ENCODE measurements around the gene KLHL41. TPM values are rescaled to one million over a fixed set of nuclear protein-coding genes. Genes with fewer than 3 reads are reported as not detected.
"Not testable (repeated sequence)": the region's sequence is repeated elsewhere in the genome, so short reads cannot be mapped to it uniquely, and the experiment has no call there.

The KLHL41 gene
- polyA plus RNA-seq, 1 experiment, result 0.15 TPM

- ChIA-PET POLR2A (no interaction called here), CTCF (no interaction called here)
- Histone ChIP-seq H3K4me3 (ENCODE audit: low read depth, low read length) (no peak overlapping the region), H3K27me3 (ENCODE audit: control insufficient read depth, insufficient read depth, low read length) (no peaks in the 10 kb centered on the region), H3K36me3 (ENCODE audit: control insufficient read depth, insufficient read depth, low read length) (peaks cover 1% of the 10 kb centered on the region; the same call in 1 of the 2 replicates)
- no peak for TF ChIP-seq CTCF (IDR thresholded peaks at IDR 0.05; ENCODE audit: insufficient read depth, low read depth, low read length)
- no peak for DNase-seq (ENCODE audit: low read depth)
These were observed 15.9 kb downstream of the KLHL41 start for GRCh38 chr2:169525434-169525833.

- Histone ChIP-seq H3K4me3 (ENCODE audit: low read depth, low read length) (no peak overlapping the region), H3K27me3 (ENCODE audit: control insufficient read depth, insufficient read depth, low read length) (no peaks in the 10 kb centered on the region), H3K36me3 (ENCODE audit: control insufficient read depth, insufficient read depth, low read length) (peaks cover 1% of the 10 kb centered on the region; the same call in 1 of the 2 replicates)
- ChIA-PET POLR2A (no interaction called here), CTCF (no interaction called here)
- no peak for DNase-seq (ENCODE audit: low read depth)
- TF ChIP-seq CTCF (IDR thresholded peaks at IDR 0.05; ENCODE audit: insufficient read depth, low read depth, low read length), result no peak
These were observed 16.9 kb downstream of the KLHL41 start for GRCh38 chr2:169526451-169526850.

- H3K27me3 ChIP-seq (ENCODE audit: control insufficient read depth, insufficient read depth, low read length), result no peaks in the 10 kb centered on the region
- peak; percentile 86 for TF ChIP-seq CTCF (IDR thresholded peaks at IDR 0.05; ENCODE audit: insufficient read depth, low read depth, low read length)
- ChIA-PET CTCF (interaction anchor here (0.6 to 1.7 kb wide), 15 partner anchors 11 to 402 kb away, joined by 3 to 5 read pairs (median 3); no protein-coding TSS in a partner anchor), POLR2A (no interaction called here)
- no peak for DNase-seq (ENCODE audit: low read depth)
- H3K4me3 ChIP-seq (ENCODE audit: low read depth, low read length), result no peak overlapping the region
- peaks cover 1% of the 10 kb centered on the region; the same call in 1 of the 2 replicates for H3K36me3 ChIP-seq (ENCODE audit: control insufficient read depth, insufficient read depth, low read length)
These were observed 18.8 kb downstream of the KLHL41 start for GRCh38 chr2:169528271-169528701.

GRCh38 chr2:169539460-169539859 is 30.0 kb downstream of the KLHL41 start:
- H3K27me3 ChIP-seq (ENCODE audit: control insufficient read depth, insufficient read depth, low read length); H3K4me3 ChIP-seq (ENCODE audit: low read depth, low read length); POLR2A ChIA-PET; H3K36me3 ChIP-seq (ENCODE audit: control insufficient read depth, insufficient read depth, low read length); DNase-seq (ENCODE audit: low read depth): not testable (repeated sequence)
- CTCF ChIA-PET, result interaction anchor here (0.9 kb wide), 1 partner anchor 11 kb away, joined by 3 read pairs; no protein-coding TSS in a partner anchor

GRCh38 chr2:169540146-169540545 is 30.6 kb downstream of the KLHL41 start:
- CTCF ChIA-PET, result interaction anchor here (0.9 kb wide), 1 partner anchor 12 kb away, joined by 3 read pairs; no protein-coding TSS in a partner anchor
- Histone ChIP-seq H3K36me3 (ENCODE audit: control insufficient read depth, insufficient read depth, low read length) (no peaks in the 10 kb centered on the region), H3K27me3 (ENCODE audit: control insufficient read depth, insufficient read depth, low read length) (no peaks in the 10 kb centered on the region), H3K4me3 (ENCODE audit: low read depth, low read length) (no peak overlapping the region)
- POLR2A ChIA-PET, result no interaction called here
- DNase-seq (ENCODE audit: low read depth), result no peak
- no peak for TF ChIP-seq CTCF (IDR thresholded peaks at IDR 0.05; ENCODE audit: insufficient read depth, low read depth, low read length)

- CTCF ChIA-PET, result no interaction called here
These were observed 32.9 kb downstream of the KLHL41 start for GRCh38 chr2:169542433-169542832.

More at GRCh38 chr2:169542433-169542832, 32.9 kb downstream of the KLHL41 start:
- no peaks in the 10 kb centered on the region for H3K27me3 ChIP-seq (ENCODE audit: control insufficient read depth, insufficient read depth, low read length)
- DNase-seq (ENCODE audit: low read depth), result no peak
- H3K36me3 ChIP-seq (ENCODE audit: control insufficient read depth, insufficient read depth, low read length), result peaks cover 1% of the 10 kb centered on the region; the same call in 1 of the 2 replicates
- POLR2A ChIA-PET, result no interaction called here
- no peak overlapping the region for H3K4me3 ChIP-seq (ENCODE audit: low read depth, low read length)
- no peak for TF ChIP-seq CTCF (IDR thresholded peaks at IDR 0.05; ENCODE audit: insufficient read depth, low read depth, low read length)

All from BJ (cell line).